ENCODE measurements around the gene PTGR3.
"Not testable (repeated sequence)": the region's sequence is repeated elsewhere in the genome, so short reads cannot be mapped to it uniquely, and the experiment has no call there.

The PTGR3 gene

GRCh38 chr18:75202696-75203365 is 6.1 kb downstream of the PTGR3 start:
- DNase-seq, result no peak

- DNase-seq, result peak in 1 of 2 experiments; percentile 27
These were observed 7.4 kb downstream of the PTGR3 start for GRCh38 chr18:75201282-75202270.

GRCh38 chr18:75200605-75201280 is 8.2 kb downstream of the PTGR3 start:
- DNase-seq, result no peak

DNA sequence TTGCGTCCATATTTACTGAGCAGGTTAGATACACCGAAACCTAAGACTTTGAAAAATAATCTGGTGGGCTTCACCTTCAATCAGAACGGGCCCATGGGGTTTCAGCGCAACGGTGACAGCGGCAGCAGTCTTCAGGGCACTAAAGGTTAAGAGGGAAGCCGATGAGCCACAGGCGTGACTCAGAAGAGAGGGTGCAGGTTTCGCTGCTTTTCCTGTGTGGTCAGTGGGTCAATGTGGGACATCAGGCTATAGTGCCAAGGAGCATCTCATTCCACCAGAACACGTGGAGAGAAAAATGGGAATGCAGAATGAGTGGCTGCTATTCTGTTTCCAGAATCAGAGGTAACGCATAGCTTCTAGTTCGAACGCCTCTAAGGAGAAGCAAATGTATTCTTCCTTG is 8.9 kb downstream of the PTGR3 start:
- no peak for DNase-seq

GRCh38 chr18:75199327-75199726 is 9.6 kb downstream of the PTGR3 start:
- no peak for DNase-seq

GRCh38 chr18:75198036-75198435 is 10.9 kb downstream of the PTGR3 start:
- DNase-seq, result no peak

DNA sequence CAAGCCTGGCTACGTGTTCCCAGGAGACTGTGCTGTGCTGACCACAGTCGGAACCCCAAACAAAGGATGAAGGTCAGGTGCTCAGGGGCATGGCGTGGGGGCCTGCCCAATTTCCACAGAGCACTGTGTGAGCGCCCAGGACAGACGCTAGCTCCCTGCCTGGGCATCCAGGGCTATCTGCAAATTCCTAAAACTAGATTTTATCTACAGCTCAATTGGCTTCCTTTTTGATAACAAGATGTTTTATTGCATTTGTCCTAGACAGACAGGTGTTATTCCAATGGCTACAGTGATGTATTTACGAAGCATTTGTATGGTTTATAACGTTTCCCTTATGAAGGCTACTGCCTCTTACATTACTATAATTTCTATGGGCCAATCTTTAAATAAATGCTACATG is 16.0 kb downstream of the PTGR3 start:
- DNase-seq, result no peak

DNA sequence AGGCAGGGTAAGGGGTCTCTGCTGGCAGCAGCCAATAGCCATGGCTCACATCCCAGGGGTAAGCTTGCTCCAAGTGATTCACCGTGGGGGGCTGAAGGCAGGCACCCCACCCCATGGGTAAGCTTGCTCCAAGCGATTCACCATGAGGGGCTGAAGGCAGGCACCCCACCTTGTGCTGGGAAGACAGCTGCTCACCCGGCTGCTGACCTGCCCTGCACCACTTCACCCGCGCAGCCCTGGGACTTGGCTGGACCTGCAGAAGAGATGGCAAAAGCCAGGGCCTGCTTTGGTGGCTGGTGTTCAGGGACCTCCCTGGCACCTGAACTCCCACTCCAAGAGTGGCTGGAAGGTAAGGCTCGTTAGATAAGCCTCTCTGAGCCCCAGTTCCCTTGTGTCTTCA is 19.2 kb downstream of the PTGR3 start:
- no peak for DNase-seq

GRCh38 chr18:75187702-75188101 is 21.2 kb downstream of the PTGR3 start:
- DNase-seq, result not testable (repeated sequence)

DNA sequence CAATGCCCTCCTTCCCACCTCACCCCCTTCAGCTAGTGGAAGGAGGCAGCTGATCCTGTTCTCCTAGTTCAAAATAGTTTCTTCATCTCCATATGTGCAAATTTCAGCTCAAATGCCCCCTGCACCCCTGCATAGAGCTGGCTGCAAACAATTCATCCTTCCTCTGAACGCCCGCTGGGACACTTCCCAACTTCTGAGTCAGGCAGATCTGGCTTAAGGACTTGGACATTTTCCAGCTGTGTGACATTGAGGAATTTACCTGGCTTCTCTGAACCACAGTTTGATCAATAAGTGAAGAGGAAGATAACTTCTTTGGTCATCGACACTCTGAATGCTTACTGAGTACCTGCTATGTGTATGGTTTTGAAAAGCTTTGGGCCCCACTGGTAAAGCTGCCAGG is 23.5 kb downstream of the PTGR3 start:
- DNase-seq, result no peak

- DNase-seq, result no peak
These were observed 24.9 kb downstream of the PTGR3 start for GRCh38 chr18:75183973-75184493.

DNA sequence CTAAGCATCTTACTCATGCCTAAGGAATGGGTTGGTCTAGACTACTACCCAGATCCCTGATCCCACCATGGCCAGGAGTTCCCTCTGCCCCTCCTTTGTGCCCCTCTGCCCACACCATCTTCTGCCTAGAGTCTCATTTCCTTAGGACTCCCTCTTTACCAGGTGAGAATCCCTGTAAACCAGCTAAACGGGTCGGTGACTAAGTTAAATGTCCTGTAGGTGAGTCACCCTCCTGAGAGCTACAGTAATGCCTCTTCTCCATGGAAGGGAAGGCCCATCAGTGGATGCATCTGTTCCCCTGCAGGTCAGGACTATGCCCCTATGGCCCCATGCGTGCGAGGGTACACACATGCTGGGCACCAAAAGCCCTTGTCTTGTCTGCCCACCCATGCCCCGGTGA is 25.4 kb downstream of the PTGR3 start:
- DNase-seq, result no peak

DNA sequence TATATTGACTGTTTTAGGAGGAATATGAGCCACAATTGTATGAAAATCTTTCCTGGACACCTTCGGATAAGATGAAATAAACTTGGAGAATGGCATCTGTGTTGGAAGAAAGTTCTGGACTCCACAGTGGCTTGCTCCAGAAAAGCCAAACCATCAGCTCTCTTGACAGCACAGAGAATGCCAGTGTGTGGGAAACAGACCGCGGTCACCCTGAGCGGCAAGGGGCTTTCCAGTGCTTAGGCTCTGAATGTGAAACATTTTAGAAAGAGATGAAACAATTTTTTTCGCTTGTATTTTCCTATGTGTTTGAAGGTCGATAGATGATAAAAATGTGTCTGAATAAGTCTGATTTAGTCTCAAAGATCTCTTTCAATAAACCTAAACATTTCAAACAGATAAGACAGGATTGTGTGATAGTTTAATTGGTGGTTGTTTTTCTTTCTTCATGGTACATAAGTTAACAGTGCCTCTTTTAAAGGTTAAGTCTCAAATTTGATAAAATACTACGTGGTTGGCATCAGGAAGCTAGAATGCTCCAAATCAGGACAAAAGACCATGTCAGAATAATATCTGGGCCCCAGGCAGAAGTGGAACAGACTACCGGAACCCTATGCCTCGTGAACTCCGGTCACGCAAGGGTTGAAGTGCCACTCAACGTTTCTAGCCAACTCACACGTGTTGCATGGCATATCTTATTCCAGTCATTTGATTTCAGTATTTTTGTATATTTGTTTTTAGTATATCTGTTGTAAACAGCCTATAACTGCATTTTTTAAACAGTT is 28.9 kb downstream of the PTGR3 start:
- no peak for DNase-seq

DNA sequence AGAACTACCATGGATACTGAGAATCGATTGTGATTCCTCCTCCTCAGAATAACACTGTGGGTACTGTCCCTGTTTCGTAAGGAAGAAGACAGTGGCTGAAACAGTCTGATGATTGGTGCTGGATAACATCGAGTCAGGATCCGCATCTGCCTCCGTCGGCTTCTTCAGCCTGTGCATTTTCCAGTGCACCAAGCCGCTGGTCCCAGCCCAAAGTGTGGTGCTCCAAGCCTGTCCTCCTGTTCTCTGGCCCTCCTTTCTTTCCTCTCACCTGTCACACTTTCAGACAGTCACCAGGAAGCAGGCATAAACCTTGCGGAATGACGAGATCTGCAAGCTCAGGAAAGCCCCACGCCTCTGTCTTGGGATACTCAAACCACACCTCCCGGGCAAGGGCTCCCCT is 30.6 kb downstream of the PTGR3 start:
- DNase-seq, result no peak

GRCh38 chr18:75176849-75177248 is 32.1 kb downstream of the PTGR3 start:
- DNase-seq, result no peak

DNA sequence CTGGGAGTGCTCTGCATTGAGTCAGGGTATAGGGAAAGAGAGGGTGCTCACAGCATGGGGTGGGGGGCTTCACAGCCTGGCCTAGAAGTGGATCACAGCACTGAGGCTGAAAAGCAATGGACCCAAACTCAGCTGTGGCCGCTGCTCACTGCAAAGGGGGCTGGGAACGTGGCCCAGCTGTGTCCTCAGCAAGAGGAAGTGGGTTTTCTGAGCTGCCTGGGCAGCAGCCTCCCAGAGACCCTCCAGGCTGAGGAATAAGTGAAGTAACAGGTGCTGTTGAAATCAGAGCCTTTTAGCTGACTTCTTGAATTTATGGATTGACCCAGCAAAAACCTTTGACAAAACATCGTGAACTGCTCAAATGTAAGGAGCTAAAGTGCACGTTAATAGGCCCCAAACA is 35.2 kb downstream of the PTGR3 start:
- no peak for DNase-seq

DNA sequence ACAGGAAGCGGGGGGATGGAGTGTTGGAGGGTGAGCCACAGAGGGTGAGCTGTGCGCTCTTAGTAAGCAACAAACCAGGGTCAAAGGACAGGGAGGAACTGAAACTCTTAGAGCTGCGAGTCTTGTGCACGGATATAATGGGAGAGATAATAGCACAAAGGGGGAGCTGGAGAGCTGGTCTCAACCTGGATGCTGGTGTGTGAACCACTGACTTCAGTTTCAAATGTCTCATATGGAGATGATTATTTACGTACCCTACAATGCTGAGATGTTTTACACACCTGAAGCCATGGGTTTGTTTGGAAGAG is 35.9 kb downstream of the PTGR3 start:
- DNase-seq, result no peak

DNA sequence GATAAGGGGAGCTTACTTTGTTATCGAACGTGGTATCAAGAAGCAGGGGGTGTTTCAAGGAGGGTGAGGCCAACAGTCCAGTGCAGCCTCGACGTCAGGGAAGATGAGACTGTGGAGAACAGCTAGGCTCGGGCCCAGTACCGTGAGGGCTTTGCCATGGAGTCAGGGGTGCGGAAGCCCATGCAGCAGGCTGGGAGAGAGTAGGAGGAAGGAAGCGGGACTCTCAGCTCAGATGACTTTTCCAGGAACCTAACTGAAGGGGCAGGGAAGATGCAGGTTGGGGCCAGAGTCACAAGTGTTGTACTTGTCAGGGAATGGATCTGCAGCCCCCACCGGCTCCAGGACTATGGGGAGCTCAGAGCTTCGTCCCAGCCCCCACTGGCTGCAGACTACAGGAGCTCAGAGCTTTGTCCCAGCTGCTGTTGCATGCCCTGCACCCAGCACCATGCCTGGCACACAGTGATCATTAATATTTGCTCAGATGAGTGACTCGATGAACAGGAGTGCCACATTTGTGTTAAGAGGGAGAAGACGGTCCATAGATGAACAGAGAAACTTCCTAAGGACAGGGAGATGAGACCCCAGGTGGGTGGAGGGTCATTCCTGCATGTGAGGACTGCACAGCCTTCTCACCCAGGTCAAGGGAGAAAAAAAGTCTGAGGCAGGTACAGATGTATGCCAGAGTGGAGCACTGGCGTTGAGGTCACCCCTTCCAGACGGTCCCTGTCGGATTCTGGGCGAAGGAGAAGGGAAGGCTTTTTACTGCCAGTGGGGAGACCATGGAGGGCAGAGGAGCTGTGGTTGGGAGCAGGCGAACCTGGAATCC is 36.4 kb downstream of the PTGR3 start:
- no peak for DNase-seq

- DNase-seq, result no peak
These were observed 38.0 kb downstream of the PTGR3 start for GRCh38 chr18:75170916-75171315.

GRCh38 chr18:75170022-75170789 is 38.7 kb downstream of the PTGR3 start:
- DNase-seq, result no peak

DNA sequence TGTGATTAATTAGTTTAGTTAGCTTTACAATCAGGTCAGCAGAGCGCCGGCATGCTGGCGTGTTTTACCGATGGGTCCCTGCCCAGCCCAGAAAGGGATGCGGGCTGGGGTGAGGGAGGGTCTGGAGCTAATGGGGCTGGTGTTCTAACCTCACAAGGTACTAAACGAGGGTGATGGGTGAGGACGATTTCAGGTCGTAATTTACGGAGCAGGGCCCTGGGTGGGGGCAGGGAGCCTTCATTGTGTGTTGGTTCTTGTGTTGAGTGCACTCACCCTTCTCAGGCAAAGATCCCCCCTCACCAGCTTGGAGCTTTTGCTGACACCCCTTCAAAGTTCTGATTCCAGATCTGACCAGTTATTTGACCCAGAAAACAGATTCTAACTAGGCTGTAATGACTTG is 39.5 kb downstream of the PTGR3 start:
- DNase-seq, result no peak
